K562 (cell line): Measurements from ENCODE around the gene CCNL1.

Source experiments
- CHD2 ChIP-seq: IDR thresholded peaks from 2 replicates; pipeline ENCODE4 v1.6.1; 2011; ENCODE audit warnings: low read depth, low read length
- HCFC1 ChIP-seq: IDR thresholded peaks from 2 replicates; pipeline ENCODE4 v1.6.1; 2012; ENCODE audit warnings: low read depth, low read length, improper control_type of control experiment
- HNRNPK ChIP-seq: fragments of 200-400 bp; formaldehyde crosslinking; IDR thresholded peaks from one replicate; pipeline ENCODE4 v1.6.1; 2018; ENCODE audit warnings: mild to moderate bottlenecking, low read depth, low read length; ENCODE audit not compliant: poor library complexity, severe bottlenecking
- POLR2A ChIP-seq: fragments of 450-650 bp; conservative IDR thresholded peaks from 2 replicates; pipeline ENCODE4 v1.6.1; 2016
- RAD51 ChIP-seq: fragments of 450-650 bp; IDR thresholded peaks from 2 replicates; pipeline ENCODE4 v1.7.1; 2016; ENCODE audit warnings: low read depth, mild to moderate bottlenecking, borderline replicate concordance
- SMAD3 ChIP-seq: fragments of 450-650 bp; formaldehyde crosslinking; conservative IDR thresholded peaks from 2 replicates; pipeline ENCODE4 v1.4.0; 2020; ENCODE audit warnings: mild to moderate bottlenecking
- ZBTB17 ChIP-seq: fragments of 450-650 bp; formaldehyde crosslinking; IDR thresholded peaks from 2 replicates; pipeline ENCODE4 v1.4.0; 2020; ENCODE audit warnings: mild to moderate bottlenecking
- ZNF124 ChIP-seq: sonication (generic); formaldehyde crosslinking; IDR thresholded peaks from 2 replicates; pipeline ENCODE4 v1.8.1; 2022; ENCODE audit warnings: missing genetic modification reagents
- ZNF76 ChIP-seq: fragments of 250-450 bp; sonication (Bioruptor Pico); IDR thresholded peaks from 2 replicates; pipeline ENCODE4 v1.4.0; 2020; ENCODE audit warnings: mild to moderate bottlenecking, moderate library complexity, borderline replicate concordance
- TF ChIP-seq, protein P1 (sequence below): fragments of 250-450 bp; sonication (Bioruptor Pico); IDR thresholded peaks from 2 replicates; pipeline ENCODE4 v1.5.0; 2021; ENCODE audit warnings: mild to moderate bottlenecking, moderate library complexity
- TF ChIP-seq, protein P2 (sequence below), 3 experiments: IDR thresholded peaks in 2 of 3; conservative IDR thresholded peaks in 1 of 3; 2 replicates each; pipeline ENCODE4 v1.5.1; 2011 to 2012; ENCODE audit warnings: low read length in 3 of 3, mild to moderate bottlenecking in 3 of 3, control low read depth in 2 of 3, improper control_type of control experiment in 1 of 3, inconsistent platforms in 1 of 3, low read depth in 1 of 3, mixed read lengths in 1 of 3, moderate library complexity in 1 of 3; ENCODE audit not compliant: insufficient read depth in 2 of 3

- no peak for TF ChIP-seq RAD51
- TF ChIP-seq CHD2, result no peak
- TF ChIP-seq, protein P1, sequence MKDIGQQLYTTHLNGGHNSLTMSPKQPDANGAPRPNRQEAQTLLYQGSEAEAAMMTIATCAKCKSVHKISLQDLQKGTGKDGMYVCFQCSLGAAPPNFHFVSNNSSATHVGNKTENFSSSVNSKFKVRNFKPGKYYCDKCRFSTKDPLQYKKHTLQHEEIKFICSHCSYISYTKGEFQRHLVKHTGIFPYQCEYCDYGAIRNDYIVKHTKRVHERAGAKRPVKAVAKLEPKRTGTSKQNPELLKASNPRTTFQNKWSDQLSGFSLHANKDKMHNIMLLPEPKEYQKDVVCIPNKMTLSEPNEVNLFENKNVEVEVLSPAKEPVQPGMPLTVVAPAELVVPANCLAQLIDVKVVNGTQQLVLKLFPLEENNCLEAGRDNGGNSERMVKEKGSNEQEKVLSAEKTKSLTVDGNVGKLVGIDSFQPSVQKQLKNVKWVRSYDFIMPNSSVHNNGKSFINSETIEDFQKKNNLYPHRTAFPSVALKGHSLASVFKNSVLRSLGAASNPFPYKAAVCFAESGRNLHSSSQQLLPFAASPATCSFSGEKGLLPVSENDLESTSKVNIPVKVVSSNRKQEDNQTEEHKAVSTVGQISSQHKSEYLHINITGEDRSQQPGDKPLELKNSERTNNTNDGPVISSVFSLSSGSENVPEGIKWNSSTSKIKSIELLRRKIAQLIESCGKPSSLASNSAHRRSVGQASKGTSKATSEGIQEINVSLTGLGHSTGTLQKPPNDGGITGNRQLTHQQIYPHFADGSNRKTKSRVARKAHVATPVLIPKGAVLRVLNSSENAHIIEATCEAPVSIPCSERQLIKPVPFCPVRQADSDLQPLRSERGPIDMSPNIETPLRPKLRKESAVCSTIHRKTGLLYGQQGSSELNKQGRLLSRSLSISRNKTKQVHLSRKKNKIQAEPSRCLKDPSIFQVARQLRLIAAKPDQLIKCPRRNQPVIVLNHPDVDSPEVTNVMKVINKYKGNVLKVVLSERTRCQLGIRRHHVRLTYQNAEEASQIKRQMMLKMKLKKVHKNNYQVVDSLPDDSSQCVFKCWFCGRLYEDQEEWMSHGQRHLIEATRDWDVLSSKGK (CRISPR knock-in tag), result no peak
- TF ChIP-seq HCFC1, result no peak
- no peak for TF ChIP-seq SMAD3 (CRISPR knock-in tag)
- TF ChIP-seq HNRNPK, result no peak
- TF ChIP-seq, protein P2, sequence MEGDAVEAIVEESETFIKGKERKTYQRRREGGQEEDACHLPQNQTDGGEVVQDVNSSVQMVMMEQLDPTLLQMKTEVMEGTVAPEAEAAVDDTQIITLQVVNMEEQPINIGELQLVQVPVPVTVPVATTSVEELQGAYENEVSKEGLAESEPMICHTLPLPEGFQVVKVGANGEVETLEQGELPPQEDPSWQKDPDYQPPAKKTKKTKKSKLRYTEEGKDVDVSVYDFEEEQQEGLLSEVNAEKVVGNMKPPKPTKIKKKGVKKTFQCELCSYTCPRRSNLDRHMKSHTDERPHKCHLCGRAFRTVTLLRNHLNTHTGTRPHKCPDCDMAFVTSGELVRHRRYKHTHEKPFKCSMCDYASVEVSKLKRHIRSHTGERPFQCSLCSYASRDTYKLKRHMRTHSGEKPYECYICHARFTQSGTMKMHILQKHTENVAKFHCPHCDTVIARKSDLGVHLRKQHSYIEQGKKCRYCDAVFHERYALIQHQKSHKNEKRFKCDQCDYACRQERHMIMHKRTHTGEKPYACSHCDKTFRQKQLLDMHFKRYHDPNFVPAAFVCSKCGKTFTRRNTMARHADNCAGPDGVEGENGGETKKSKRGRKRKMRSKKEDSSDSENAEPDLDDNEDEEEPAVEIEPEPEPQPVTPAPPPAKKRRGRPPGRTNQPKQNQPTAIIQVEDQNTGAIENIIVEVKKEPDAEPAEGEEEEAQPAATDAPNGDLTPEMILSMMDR (IDR thresholded peaks at IDR 0.05 in 2 of 3, conservative IDR thresholded peaks at IDR 0.05 in 1 of 3; ENCODE audit: insufficient read depth in 2 of 3, low read depth in 1 of 3, low read length in 3 of 3), result no peak
- no peak for TF ChIP-seq ZNF124 (CRISPR knock-in tag)
- no peak for TF ChIP-seq ZBTB17 (CRISPR knock-in tag)
- no peak; the same call in 1 of the 2 replicates for TF ChIP-seq POLR2A
- no peak for TF ChIP-seq ZNF76 (CRISPR knock-in tag)
These were observed 7.0 kb downstream of the CCNL1 start for GRCh38 chr3:157152930-157153329.
